Uterus (tissue), 2 donors: ENCODE results near the gene SNRPB.

Experiments
- POLR2A ChIP-seq, 2 donors: fragments of 450-650 bp; IDR thresholded peaks; one replicate each; pipeline ENCODE4 v1.6.1; 2016; ENCODE audit warnings: antibody characterized with exemption in 2 of 2, mild to moderate bottlenecking in 1 of 2, moderate library complexity in 1 of 2
- TF ChIP-seq, protein P1 (sequence below), 4 experiments: fragments of 200-600 bp in 2 of 4; fragments of 450-650 bp in 2 of 4; sonication (generic) in 2 of 4; IDR thresholded peaks; one replicate each; pipeline ENCODE4 v1.5.1; 2016 to 2019; ENCODE audit warnings: antibody characterized with exemption in 4 of 4, mild to moderate bottlenecking in 2 of 4, moderate library complexity in 1 of 4

GRCh38 chr20:2485080-2485479, 14.5 kb upstream of the SNRPB start:
- TF ChIP-seq, protein P1, sequence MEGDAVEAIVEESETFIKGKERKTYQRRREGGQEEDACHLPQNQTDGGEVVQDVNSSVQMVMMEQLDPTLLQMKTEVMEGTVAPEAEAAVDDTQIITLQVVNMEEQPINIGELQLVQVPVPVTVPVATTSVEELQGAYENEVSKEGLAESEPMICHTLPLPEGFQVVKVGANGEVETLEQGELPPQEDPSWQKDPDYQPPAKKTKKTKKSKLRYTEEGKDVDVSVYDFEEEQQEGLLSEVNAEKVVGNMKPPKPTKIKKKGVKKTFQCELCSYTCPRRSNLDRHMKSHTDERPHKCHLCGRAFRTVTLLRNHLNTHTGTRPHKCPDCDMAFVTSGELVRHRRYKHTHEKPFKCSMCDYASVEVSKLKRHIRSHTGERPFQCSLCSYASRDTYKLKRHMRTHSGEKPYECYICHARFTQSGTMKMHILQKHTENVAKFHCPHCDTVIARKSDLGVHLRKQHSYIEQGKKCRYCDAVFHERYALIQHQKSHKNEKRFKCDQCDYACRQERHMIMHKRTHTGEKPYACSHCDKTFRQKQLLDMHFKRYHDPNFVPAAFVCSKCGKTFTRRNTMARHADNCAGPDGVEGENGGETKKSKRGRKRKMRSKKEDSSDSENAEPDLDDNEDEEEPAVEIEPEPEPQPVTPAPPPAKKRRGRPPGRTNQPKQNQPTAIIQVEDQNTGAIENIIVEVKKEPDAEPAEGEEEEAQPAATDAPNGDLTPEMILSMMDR (IDR thresholded peaks at IDR 0.05), result no peak
- no peak for TF ChIP-seq POLR2A (IDR thresholded peaks at IDR 0.05)
